GM21390 (cell line): ENCODE measurements around the gene ABCD3.
"Not testable (repeated sequence)": the region's sequence is repeated elsewhere in the genome, so short reads cannot be mapped to it uniquely, and the experiment has no call there.

Experiments
- ATAC-seq: cut with Tn5 transposase; IDR thresholded peaks from one replicate; pipeline ENCODE4 v1.9.1; 2021; ENCODE audit not compliant: unreplicated experiment

The ABCD3 gene

GRCh38 chr1:94411237-94411636 lies 7.0 kb upstream of the ABCD3 start:
- ATAC-seq = peak; percentile 85

GRCh38 chr1:94413311-94413710 lies 4.9 kb upstream of the ABCD3 start:
- ATAC-seq = no peak

GRCh38 chr1:94416901-94417727 lies 1.1 kb upstream of the ABCD3 start:
- no peak for ATAC-seq

- no peak for ATAC-seq
Observed at GRCh38 chr1:94417728-94417977, 536 bp upstream of the ABCD3 start.

- ATAC-seq = no peak
Observed at GRCh38 chr1:94418664-94419655, 771 bp downstream of the ABCD3 start.

- no peak for ATAC-seq
Observed at GRCh38 chr1:94422115-94422820, 4.1 kb downstream of the ABCD3 start.

- no peak for ATAC-seq
Observed at GRCh38 chr1:94425821-94426484, 7.8 kb downstream of the ABCD3 start.

GRCh38 chr1:94426485-94426870 lies 8.3 kb downstream of the ABCD3 start:
- ATAC-seq = not testable (repeated sequence)

GRCh38 chr1:94428441-94428840 lies 10.3 kb downstream of the ABCD3 start:
- ATAC-seq = no peak

- not testable (repeated sequence) for ATAC-seq
Observed at GRCh38 chr1:94428927-94429528, 10.8 kb downstream of the ABCD3 start.

- ATAC-seq = not testable (repeated sequence)
Observed at GRCh38 chr1:94430066-94430465, 11.9 kb downstream of the ABCD3 start.

GRCh38 chr1:94433866-94434265 lies 15.7 kb downstream of the ABCD3 start:
- no peak for ATAC-seq

- no peak for ATAC-seq
Observed at GRCh38 chr1:94434365-94435045, 16.3 kb downstream of the ABCD3 start.

- ATAC-seq = no peak
Observed at GRCh38 chr1:94438692-94439276, 20.6 kb downstream of the ABCD3 start.

GRCh38 chr1:94440088-94440487 lies 21.9 kb downstream of the ABCD3 start:
- ATAC-seq = no peak

GRCh38 chr1:94443067-94443466 lies 24.9 kb downstream of the ABCD3 start:
- not testable (repeated sequence) for ATAC-seq

- ATAC-seq = not testable (repeated sequence)
Observed at GRCh38 chr1:94444819-94445218, 26.6 kb downstream of the ABCD3 start.

- not testable (repeated sequence) for ATAC-seq
Observed at GRCh38 chr1:94445733-94446132, 27.5 kb downstream of the ABCD3 start.

GRCh38 chr1:94446177-94446576 lies 28.0 kb downstream of the ABCD3 start:
- not testable (repeated sequence) for ATAC-seq
